IMR-90 (cell line): ENCODE results near the gene RELL1. TPM values are rescaled to one million over a fixed set of nuclear protein-coding genes. Genes with fewer than 3 reads are reported as not detected.

Experiments
- ATAC-seq: fragments of 200-7000 bp; cut with Tn5 transposase; 2 replicates; pipeline ENCODE4 v1.9.1; 2020; ENCODE audit warnings: low read depth, mild to moderate bottlenecking, moderate library complexity
- BruUV-seq: library from RNA; stranded (reverse); fragments of 400-500 nt; replicated peaks from 2 replicates; lab custom pipeline; 2021; lab: Mats Ljungman, UMichigan
- CTCF ChIA-PET: fragments of 300-600 bp; formaldehyde crosslinking; extraction: SDS; loops from one replicate; lab custom pipeline; 2021; ENCODE audit warnings: antibody characterized with exemption; lab: Yijun Ruan, JAX
- POLR2A ChIA-PET: fragments of 300-600 bp; sonication (Branson Sonifier 250); formaldehyde crosslinking; loops from one replicate; lab custom pipeline; 2022; ENCODE audit warnings: antibody characterized with exemption; ENCODE audit not compliant: unreplicated experiment; lab: Charles Lee
- DNase-seq: peaks from one replicate; pipeline ENCODE4 v3.0.0; 2013
- H2AFZ ChIP-seq: replicated peaks from 2 replicates; pipeline ENCODE3; 2013; ENCODE audit warnings: low read length, mild to moderate bottlenecking; ENCODE audit not compliant: poor library complexity
- H2AK5ac ChIP-seq: 2 replicates; pipeline ENCODE4 v1.6.1; 2013; ENCODE audit warnings: low read depth, low read length, inconsistent platforms
- H2AK9ac ChIP-seq: replicated peaks from 2 replicates; pipeline ENCODE3; 2013; ENCODE audit warnings: mild to moderate bottlenecking, low read depth, low read length, moderate library complexity; ENCODE audit not compliant: poor library complexity
- H2BK120ac ChIP-seq: 2 replicates; pipeline ENCODE4 v1.6.1; 2013; ENCODE audit warnings: low read depth, low read length, inconsistent platforms
- H2BK15ac ChIP-seq: 3 replicates; pipeline ENCODE4 v1.6.1; 2013; ENCODE audit warnings: low read depth, low read length, inconsistent platforms
- H2BK20ac ChIP-seq: 2 replicates; pipeline ENCODE4 v1.6.1; 2013; ENCODE audit warnings: low read depth, mild to moderate bottlenecking, inconsistent platforms, low read length, moderate library complexity
- H2BK5ac ChIP-seq: 2 replicates; pipeline ENCODE4 v1.6.1; 2013; ENCODE audit warnings: mild to moderate bottlenecking, low read depth, low read length, inconsistent platforms; ENCODE audit not compliant: poor library complexity, severe bottlenecking
- H3K14ac ChIP-seq: replicated peaks from 2 replicates; pipeline ENCODE4 v1.6.1; 2013; ENCODE audit warnings: low read depth, low read length, inconsistent platforms
- H3K18ac ChIP-seq: 2 replicates; pipeline ENCODE4 v1.6.1; 2013; ENCODE audit warnings: low read depth, low read length, control low read depth
- H3K23ac ChIP-seq: 2 replicates; pipeline ENCODE4 v1.6.1; 2013; ENCODE audit warnings: low read depth, low read length, inconsistent platforms
- H3K27ac ChIP-seq: 2 replicates; pipeline ENCODE4 v1.5.1; 2013; ENCODE audit warnings: mild to moderate bottlenecking, control low read depth, low read length; ENCODE audit not compliant: insufficient read depth
- H3K27me3 ChIP-seq: 2 replicates; pipeline ENCODE4 v1.6.1; 2013; ENCODE audit warnings: low read length; ENCODE audit not compliant: control insufficient read depth, insufficient read depth
- H3K36me3 ChIP-seq: 2 replicates; pipeline ENCODE4 v1.6.1; 2013; ENCODE audit warnings: low read length, mixed read lengths; ENCODE audit not compliant: control insufficient read depth, insufficient read depth
- H3K4ac ChIP-seq: 2 replicates; pipeline ENCODE4 v1.6.1; 2013; ENCODE audit warnings: low read depth, low read length, inconsistent platforms
- H3K4me1 ChIP-seq: 2 replicates; pipeline ENCODE4 v1.6.1; 2013; ENCODE audit warnings: low read length, mixed read lengths; ENCODE audit not compliant: control insufficient read depth, insufficient read depth
- H3K4me2 ChIP-seq: 2 replicates; pipeline ENCODE4 v1.6.1; 2013; ENCODE audit warnings: low read depth, mild to moderate bottlenecking, control low read depth, low read length, moderate library complexity
- H3K4me3 ChIP-seq: 2 replicates; pipeline ENCODE4 v1.5.1; 2013; ENCODE audit warnings: low read depth, mild to moderate bottlenecking, control low read depth, low read length, moderate library complexity; ENCODE audit not compliant: insufficient read depth
- H3K56ac ChIP-seq: 2 replicates; pipeline ENCODE4 v1.6.1; 2013; ENCODE audit warnings: low read length, inconsistent platforms; ENCODE audit not compliant: insufficient read depth; ENCODE audit errors: extremely low read depth
- H3K79me1 ChIP-seq, 2 experiments: 2 replicates each; pipeline ENCODE4 v1.6.1; 2013; ENCODE audit warnings: low read length in 2 of 2, inconsistent platforms in 1 of 2, low read depth in 1 of 2
- H3K9ac ChIP-seq: 2 replicates; pipeline ENCODE4 v1.6.1; 2013; ENCODE audit warnings: low read depth, low read length, control low read depth
- H3K9me1 ChIP-seq: 2 replicates; pipeline ENCODE4 v1.6.1; 2013; ENCODE audit warnings: low read length, inconsistent platforms; ENCODE audit not compliant: insufficient read depth
- H3K9me3 ChIP-seq: 2 replicates; pipeline ENCODE4 v1.6.1; 2013; ENCODE audit warnings: low read length; ENCODE audit not compliant: control insufficient read depth, insufficient read depth
- H4K20me1 ChIP-seq: 2 replicates; pipeline ENCODE4 v1.6.1; 2013; ENCODE audit warnings: low read length, inconsistent platforms; ENCODE audit not compliant: insufficient read depth
- H4K5ac ChIP-seq: 2 replicates; pipeline ENCODE4 v1.6.1; 2013; ENCODE audit warnings: mild to moderate bottlenecking, low read depth, low read length, control low read depth
- H4K8ac ChIP-seq, 2 experiments: 2 replicates each; pipeline ENCODE4 v1.6.1; 2013; ENCODE audit warnings: low read depth in 2 of 2, low read length in 2 of 2, control low read depth in 1 of 2, inconsistent platforms in 1 of 2
- H4K91ac ChIP-seq: 2 replicates; pipeline ENCODE4 v1.6.1; 2013; ENCODE audit warnings: low read depth, low read length, inconsistent platforms; ENCODE audit not compliant: insufficient read depth
- BHLHE40 ChIP-seq: fragments of 150-350 bp; IDR thresholded peaks from 2 replicates; pipeline ENCODE4 v1.6.1; 2016; ENCODE audit warnings: mild to moderate bottlenecking, low read depth, low read length
- MXI1 ChIP-seq: IDR thresholded peaks from 2 replicates; pipeline ENCODE4 v1.6.1; 2012; ENCODE audit warnings: low read depth, mild to moderate bottlenecking, low read length, moderate library complexity, borderline replicate concordance
- POLR2A ChIP-seq: IDR thresholded peaks from 2 replicates; pipeline ENCODE4 v1.6.1; 2012; ENCODE audit warnings: mild to moderate bottlenecking, low read depth, low read length
- RAD21 ChIP-seq: IDR thresholded peaks from 2 replicates; pipeline ENCODE4 v1.6.1; 2012; ENCODE audit warnings: low read length, improper control_type of control experiment
- RCOR1 ChIP-seq: IDR thresholded peaks from 2 replicates; pipeline ENCODE4 v1.6.1; 2012; ENCODE audit warnings: mild to moderate bottlenecking, low read length, improper control_type of control experiment; ENCODE audit not compliant: insufficient replicate concordance
- WGBS, 2 experiments: methylation state at CpG; one replicate each; pipeline versions ENCODE4 v1.1.5 to v1.1.7; 2013; ENCODE audit warnings: missing lambda C conversion rate in 2 of 2; ENCODE audit not compliant: insufficient read length in 1 of 2; ENCODE audit errors: extremely low coverage in 2 of 2; 5-methylcytosine and 5-hydroxymethylcytosine counted together
- dilution Hi-C: fragments of 300-500 bp; cut with HindIII; formaldehyde crosslinking; loops from one replicate; pipeline ENCODE4 v1.14.3; 2018; ENCODE audit warnings: low sequenced_read_pairs; ENCODE audit not compliant: unreplicated experiment
- in situ Hi-C: fragments of 300-500 bp; cut with MboI; formaldehyde crosslinking; loops from 3 replicates; pipeline ENCODE4 v1.14.3; 2019; ENCODE audit warnings: low sequenced_read_pairs, inconsistent platforms, mixed read lengths
- intact Hi-C: fragments of 100-400 bp; cut with micrococcal nuclease; formaldehyde crosslinking; loops from 2 replicates; pipeline ENCODE4 v1.10.0; 2022
- polyA plus RNA-seq, 3 experiments: library from polyadenylated mRNA; depleted of rRNA; stranded (reverse); fragments of >200 nt; gene quantifications; 2 replicates each; pipeline ENCODE4 v1.2.3, GENCODE V29; 2012; ENCODE audit warnings: low replicate concordance in 1 of 3
- total RNA-seq: library from RNA; depleted of rRNA; stranded (reverse); fragments of >200 nt; gene quantifications from 2 replicates; pipeline ENCODE4 v1.2.3, GENCODE V29; 2012

The RELL1 gene
- total and polyA plus RNA-seq, 2 of the 4 experiments (the other 2 are of a cell fraction), result 6.8 to 39.6 TPM

- Histone ChIP-seq H3K18ac (no peak overlapping the region), H3K23ac (no peak overlapping the region), H4K20me1 (no peaks in the 10 kb centered on the region), H3K4me2 (no peak overlapping the region), H2BK5ac (no peak overlapping the region), H3K9ac (no peak overlapping the region), H3K4ac (no peak overlapping the region), H2BK15ac (no peak overlapping the region), H2AK9ac (no peak overlapping the region), H2BK120ac (no peak overlapping the region), H3K4me1 (no peaks in the 10 kb centered on the region; the same call in 1 of the 2 replicates), H3K56ac (no peak overlapping the region), H3K4me3 (no peak overlapping the region), H2AFZ (no peak overlapping the region), H4K8ac (no peak overlapping the region), H3K36me3 (no peaks in the 10 kb centered on the region), H3K9me3 (no peaks in the 10 kb centered on the region), H3K14ac (no peak overlapping the region), H3K79me1 (no peaks in the 10 kb centered on the region), H3K27me3 (no peaks in the 10 kb centered on the region), H3K9me1 (no peaks in the 10 kb centered on the region), H4K5ac (no peak overlapping the region), H2AK5ac (no peak overlapping the region), H4K91ac (no peak overlapping the region), H2BK20ac (no peak overlapping the region), H3K27ac (no peak overlapping the region)
- no TSS peak for BruUV-seq
- WGBS, 2 experiments, result 75% methylated on average over 1 of the region's 5 CpGs; no CpG with 5 or more reads in 1 of the 2 experiments
- intact Hi-C loops, result no loop called here
- dilution Hi-C loops, result no loop called here
- ChIA-PET CTCF (interaction anchor here (0.7 to 1.7 kb wide), 3 partner anchors 167 to 200 kb away, joined by 4 to 8 read pairs (median 7); no protein-coding TSS in a partner anchor), POLR2A (no interaction called here)
- ATAC-seq, result peak; percentile 20; the same call in 1 of the 2 replicates
- in situ Hi-C loops, result loop anchor here (10.0 kb wide), 2 partner anchors 203 to 433 kb away; no protein-coding TSS in a partner anchor
- peak; percentile 56 for DNase-seq
- TF ChIP-seq RAD21 (no peak), POLR2A (no peak), RCOR1 (no peak), BHLHE40 (no peak), MXI1 (no peak)
Measured at GRCh38 chr4:37601531-37601930, 84.6 kb downstream of the RELL1 start.
